ENCODE measurements around the gene HDAC4. TPM values are rescaled to one million over a fixed set of nuclear protein-coding genes. Genes with fewer than 3 reads are reported as not detected.

Gene HDAC4
- total and polyA plus RNA-seq, 9 of the 15 experiments (the other 6 are each of a cell fraction or from before 2014, with no cell fraction given), result 0.11 to 20.2 (median 4.0) TPM

- FAIRE-seq (no peak), ATAC-seq (no peak), DNase-seq (ENCODE audit: extremely low read depth in 1 of 4, low spot score in 3 of 4) (no peak)
- WGBS (ENCODE audit: insufficient coverage, low coverage, missing lambda C conversion rate), result 93% methylated on average over 18 of the region's 31 CpGs
- peaks cover 49 to 55% of the 10 kb centered on the region in 2 experiments for H3K4me1 ChIP-seq (replicated peaks in 1 of 2; ENCODE audit: control insufficient read depth in 2 of 2, insufficient read depth in 2 of 2, low read length in 2 of 2)
- 0 out of 2 replicates have a peak overlapping the region, but pooled peaks have one; percentile 52 for H3K4me2 ChIP-seq (ENCODE audit: insufficient read depth, low read length)
- intact Hi-C loops (cut with micrococcal nuclease) (no loop called here), in situ Hi-C loops (cut with MboI) (no loop called here)
- no peak overlapping the region for H2AFZ ChIP-seq (ENCODE audit: low read depth, low read length)
- H3K27me3 ChIP-seq (ENCODE audit: control insufficient read depth in 2 of 2, insufficient read depth in 2 of 2, low read length in 2 of 2), result no peaks in the 10 kb centered on the region
- H3K79me2 ChIP-seq (ENCODE audit: control insufficient read depth, insufficient read depth, low read length), result peaks cover 60% of the 10 kb centered on the region
- no peak overlapping the region for H3K27ac ChIP-seq (ENCODE audit: extremely low read depth, low read depth, low read length)
- H3K36me3 ChIP-seq (ENCODE audit: control insufficient read depth, insufficient read depth, low read length), result no peaks in the 10 kb centered on the region
- BruUV-seq (replicated peaks), result no TSS peak
- H4K20me1 ChIP-seq (replicated peaks; ENCODE audit: control insufficient read depth, insufficient read depth, low read length), result no peaks in the 10 kb centered on the region
- H3K4me3 ChIP-seq, result no peak overlapping the region
- H3K9me3 ChIP-seq (replicated peaks; ENCODE audit: control insufficient read depth, insufficient read depth, low read depth, low read length), result no peaks in the 10 kb centered on the region
- H3K9me1 ChIP-seq (ENCODE audit: control insufficient read depth, insufficient read depth, low read length), result peaks cover 3% of the 10 kb centered on the region
- CTCF ChIA-PET (ENCODE audit: low intra/inter-chr PET ratio), result no interaction called here
- peak overlapping the region in 1 of 2 experiments; percentile 45; a peak in 1 of 4 replicates for H3K9ac ChIP-seq (ENCODE audit: insufficient read depth in 1 of 2, low read depth in 2 of 2, low read length in 2 of 2)
- POLR2A ChIA-PET, result interaction anchor here (0.5 kb wide), 1 partner anchor 136 kb away, joined by 3 read pairs; no protein-coding TSS in a partner anchor
- no peak for TF ChIP-seq EP300 (IDR thresholded peaks at IDR 0.05; ENCODE audit: low read length)
- no peak for TF ChIP-seq CBFB (CRISPR knock-in tag; IDR thresholded peaks at IDR 0.05)
- no peak for TF ChIP-seq SP2 (IDR thresholded peaks at IDR 0.05; ENCODE audit: extremely low read depth, low read depth, low read length, poor library complexity, severe bottlenecking)
- no peak for TF ChIP-seq SLC30A9 (CRISPR knock-in tag; IDR thresholded peaks at IDR 0.05)
- TF ChIP-seq ZBTB40 (IDR thresholded peaks at IDR 0.05), result no peak
- no peak for TF ChIP-seq ZBTB40 (CRISPR knock-in tag; IDR thresholded peaks at IDR 0.05)
- TF ChIP-seq CHCHD3 (CRISPR knock-in tag; IDR thresholded peaks at IDR 0.05), result no peak
- no peak for TF ChIP-seq E2F4 (CRISPR knock-in tag; IDR thresholded peaks at IDR 0.05; ENCODE audit: low read depth)
- no peak for TF ChIP-seq ATF1 (CRISPR knock-in tag; IDR thresholded peaks at IDR 0.05)
- TF ChIP-seq ATF1 (tag; IDR thresholded peaks at IDR 0.05), result no peak
- TF ChIP-seq USF1 (CRISPR knock-in tag; IDR thresholded peaks at IDR 0.05), result no peak
These were observed 116.6 kb downstream of the HDAC4 start for GRCh38 chr2:239283961-239284795.
